ENCODE measurements around the gene RERE. TPM values are rescaled to one million over a fixed set of nuclear protein-coding genes. Genes with fewer than 3 reads are reported as not detected.

The RERE gene
- total RNA-seq, 1 experiment from 2014 or later: 73.4 TPM

GRCh38 chr1:8590721-8591351, 226.6 kb downstream of the RERE start:
- Histone ChIP-seq H3K4me1 (replicated peaks; ENCODE audit: insufficient read depth) (no peaks in the 10 kb centered on the region), H3K4me3 (no peak overlapping the region), H2AFZ (no peak overlapping the region), H3K79me2 (ENCODE audit: low read depth) (0 out of 2 replicates have a peak, but pooled peaks cover 5% of the 10 kb centered on the region), H3K9me3 (ENCODE audit: insufficient read depth, low read depth) (no peaks in the 10 kb centered on the region), H3K27ac (no peak overlapping the region), H4K20me1 (ENCODE audit: insufficient read depth) (peaks cover 4% of the 10 kb centered on the region; the same call in 1 of the 2 replicates), H3K9me2 (ENCODE audit: insufficient read depth) (no peaks in the 10 kb centered on the region), H3K36me3 (ENCODE audit: low read depth) (no peaks in the 10 kb centered on the region), H3K4me2 (no peak overlapping the region), H3K27me3 (ENCODE audit: insufficient read depth, low read depth) (no peaks in the 10 kb centered on the region), H3F3A (ENCODE audit: insufficient read depth, low read depth) (no peaks in the 10 kb centered on the region)
- no TSS peak for BruUV-seq (replicated peaks)
- ChIA-PET CTCF (no interaction called here), POLR2A (ENCODE audit: unreplicated experiment) (no interaction called here)
- intact Hi-C loops (cut with micrococcal nuclease; ENCODE audit: unreplicated experiment): no loop called here
- DNase-seq: no peak
- TF ChIP-seq CTCF (conservative IDR thresholded peaks at IDR 0.05) (no peak), EZH2 (IDR thresholded peaks at IDR 0.05; ENCODE audit: low read depth) (no peak)

DNA sequence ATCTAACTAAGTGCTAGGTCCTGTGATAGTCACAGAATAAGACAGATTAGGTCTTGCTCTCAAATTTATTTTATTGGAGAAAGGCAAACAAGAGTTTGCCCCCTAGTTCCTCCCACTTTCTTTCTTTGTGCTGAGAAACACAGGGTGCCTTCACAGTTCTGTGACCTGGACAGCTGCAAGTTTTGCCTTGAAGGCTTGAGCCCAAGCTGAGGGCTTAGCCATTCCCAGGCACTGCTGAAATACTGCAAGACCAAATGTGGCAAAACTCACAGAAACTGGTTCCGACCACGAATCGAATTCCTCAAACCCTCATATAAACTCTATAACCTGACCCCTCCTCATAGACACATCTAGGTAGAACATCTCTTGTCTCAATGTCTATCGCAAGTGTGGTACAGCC, 227.9 kb downstream of the RERE start:
- Histone ChIP-seq H4K20me1 (ENCODE audit: insufficient read depth) (peaks cover 4% of the 10 kb centered on the region; the same call in 1 of the 2 replicates), H3K79me2 (ENCODE audit: low read depth) (0 out of 2 replicates have a peak, but pooled peaks cover 5% of the 10 kb centered on the region), H3K27ac (no peak overlapping the region), H3K36me3 (ENCODE audit: low read depth) (no peaks in the 10 kb centered on the region), H3K27me3 (ENCODE audit: insufficient read depth, low read depth) (no peaks in the 10 kb centered on the region), H3F3A (ENCODE audit: insufficient read depth, low read depth) (no peaks in the 10 kb centered on the region), H3K4me1 (replicated peaks; ENCODE audit: insufficient read depth) (no peaks in the 10 kb centered on the region), H3K9me2 (ENCODE audit: insufficient read depth) (no peaks in the 10 kb centered on the region), H3K9me3 (ENCODE audit: insufficient read depth, low read depth) (no peaks in the 10 kb centered on the region), H2AFZ (no peak overlapping the region), H3K4me3 (no peak overlapping the region), H3K4me2 (no peak overlapping the region)
- intact Hi-C loops (cut with micrococcal nuclease; ENCODE audit: unreplicated experiment): no loop called here
- TF ChIP-seq CTCF (conservative IDR thresholded peaks at IDR 0.05) (no peak), EZH2 (IDR thresholded peaks at IDR 0.05; ENCODE audit: low read depth) (no peak)
- ChIA-PET CTCF (interaction anchor here (0.6 kb wide), 1 partner anchor 199 kb away, joined by 3 read pairs; no protein-coding TSS in a partner anchor), POLR2A (ENCODE audit: unreplicated experiment) (no interaction called here)
- BruUV-seq (replicated peaks): no TSS peak
- no peak for DNase-seq

DNA sequence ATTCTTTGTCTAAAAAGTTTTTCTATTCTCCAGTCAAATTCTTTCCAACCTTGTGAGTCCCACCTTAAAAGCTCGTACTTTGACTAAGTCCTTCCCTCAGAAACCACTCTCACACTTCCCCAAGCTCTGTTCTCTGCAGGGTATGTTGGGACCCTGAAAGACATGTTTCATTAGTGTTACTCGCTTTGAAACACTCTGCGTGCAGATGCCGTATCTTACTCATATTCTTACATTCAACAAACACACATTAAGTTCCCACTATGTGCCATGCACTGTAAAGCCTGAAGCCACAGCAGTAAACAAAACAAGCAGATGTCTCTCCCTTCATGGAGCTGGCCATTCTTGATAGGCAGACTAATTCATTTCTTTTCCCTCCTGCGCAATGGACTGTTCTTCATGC, 229.7 kb downstream of the RERE start:
- Histone ChIP-seq H3K79me2 (ENCODE audit: low read depth) (0 out of 2 replicates have a peak, but pooled peaks cover 5% of the 10 kb centered on the region), H2AFZ (no peak overlapping the region), H3K9me3 (ENCODE audit: insufficient read depth, low read depth) (no peaks in the 10 kb centered on the region), H3K27me3 (ENCODE audit: insufficient read depth, low read depth) (no peaks in the 10 kb centered on the region), H3K4me1 (replicated peaks; ENCODE audit: insufficient read depth) (no peaks in the 10 kb centered on the region), H3K4me3 (no peak overlapping the region), H3K9me2 (ENCODE audit: insufficient read depth) (no peaks in the 10 kb centered on the region), H3F3A (ENCODE audit: insufficient read depth, low read depth) (no peaks in the 10 kb centered on the region), H3K36me3 (ENCODE audit: low read depth) (no peaks in the 10 kb centered on the region), H3K27ac (no peak overlapping the region), H3K4me2 (no peak overlapping the region), H4K20me1 (ENCODE audit: insufficient read depth) (peaks cover 4% of the 10 kb centered on the region; the same call in 1 of the 2 replicates)
- intact Hi-C loops (cut with micrococcal nuclease; ENCODE audit: unreplicated experiment): no loop called here
- DNase-seq: no peak
- ChIA-PET CTCF (no interaction called here), POLR2A (ENCODE audit: unreplicated experiment) (no interaction called here)
- no TSS peak for BruUV-seq (replicated peaks)
- TF ChIP-seq EZH2 (IDR thresholded peaks at IDR 0.05; ENCODE audit: low read depth): no peak
- TF ChIP-seq CTCF (conservative IDR thresholded peaks at IDR 0.05): no peak

Data from PC-9 (cell line).